Parathyroid adenoma (tissue), 2 donors: ENCODE measurements around the gene PPM1L.

Source experiments
- H2AFZ ChIP-seq: fragments of 300-600 bp; sonication (generic); one replicate; pipeline ENCODE4 v1.7.0; 2017; ENCODE audit warnings: antibody characterized with exemption, mild to moderate bottlenecking
- H3K27ac ChIP-seq: fragments of 300-600 bp; sonication (generic); one replicate; pipeline ENCODE4 v1.7.0; 2017
- H3K27me3 ChIP-seq: fragments of 300-600 bp; sonication (generic); one replicate; pipeline ENCODE4 v1.7.0; 2017; ENCODE audit warnings: low read length; ENCODE audit not compliant: control insufficient read depth, insufficient read depth
- H3K36me3 ChIP-seq: fragments of 300-600 bp; sonication (generic); one replicate; pipeline ENCODE4 v1.7.0; 2017; ENCODE audit warnings: low read length; ENCODE audit not compliant: control insufficient read depth, insufficient read depth
- H3K4me1 ChIP-seq: fragments of 300-600 bp; sonication (generic); one replicate; pipeline ENCODE4 v1.7.0; 2017; ENCODE audit warnings: control low read depth
- H3K4me2 ChIP-seq: fragments of 300-600 bp; sonication (generic); one replicate; pipeline ENCODE4 v1.7.0; 2017; ENCODE audit warnings: low read length
- H3K4me3 ChIP-seq: fragments of 300-600 bp; sonication (generic); one replicate; pipeline ENCODE4 v1.7.0; 2017; ENCODE audit warnings: low read depth, low read length
- H3K79me2 ChIP-seq: fragments of 300-600 bp; sonication (generic); one replicate; pipeline ENCODE4 v1.7.0; 2017; ENCODE audit warnings: control low read depth
- H3K9ac ChIP-seq: fragments of 300-600 bp; sonication (generic); one replicate; pipeline ENCODE4 v1.7.0; 2017; ENCODE audit warnings: mild to moderate bottlenecking
- H3K9me3 ChIP-seq: fragments of 300-600 bp; sonication (generic); one replicate; pipeline ENCODE4 v1.7.0; 2017; ENCODE audit warnings: low read length; ENCODE audit not compliant: control insufficient read depth
- CTCF ChIP-seq: fragments of 300-600 bp; sonication (generic); IDR thresholded peaks from one replicate; pipeline ENCODE4 v1.7.0; 2017; ENCODE audit warnings: antibody characterized with exemption, mild to moderate bottlenecking
- donor health status: primary hyperparathyroidism.

PPM1L gene

GRCh38 chr3:160720123-160720746, 35.8 kb upstream of the PPM1L start:
- Histone ChIP-seq H2AFZ (no peak overlapping the region), H3K4me3 (no peak overlapping the region), H3K9me3 (no peaks in the 10 kb centered on the region), H3K27ac (no peak overlapping the region), H3K79me2 (no peaks in the 10 kb centered on the region), H3K9ac (no peak overlapping the region), H3K36me3 (no peaks in the 10 kb centered on the region), H3K4me2 (no peak overlapping the region), H3K27me3 (no peaks in the 10 kb centered on the region), H3K4me1 (no peaks in the 10 kb centered on the region)
- no peak for TF ChIP-seq CTCF

- TF ChIP-seq CTCF, result no peak
- H3K79me2 ChIP-seq, result no peaks in the 10 kb centered on the region
Measured at GRCh38 chr3:160722331-160722730, 33.7 kb upstream of the PPM1L start.

GRCh38 chr3:160725338-160725737, 30.7 kb upstream of the PPM1L start:
- Histone ChIP-seq H3K9ac (no peak overlapping the region), H3K36me3 (no peaks in the 10 kb centered on the region), H3K79me2 (no peaks in the 10 kb centered on the region), H3K27me3 (no peaks in the 10 kb centered on the region), H3K4me3 (no peak overlapping the region), H3K4me1 (no peaks in the 10 kb centered on the region), H2AFZ (no peak overlapping the region), H3K9me3 (no peaks in the 10 kb centered on the region), H3K27ac (no peak overlapping the region), H3K4me2 (no peak overlapping the region)
- TF ChIP-seq CTCF, result no peak

More at GRCh38 chr3:160722331-160722730, 33.7 kb upstream of the PPM1L start:
- Histone ChIP-seq H3K27ac (no peak overlapping the region), H3K4me3 (no peak overlapping the region), H3K27me3 (no peaks in the 10 kb centered on the region), H3K9me3 (no peaks in the 10 kb centered on the region), H3K36me3 (no peaks in the 10 kb centered on the region), H3K9ac (no peak overlapping the region), H3K4me1 (no peaks in the 10 kb centered on the region), H2AFZ (no peak overlapping the region), H3K4me2 (no peak overlapping the region)

- Histone ChIP-seq H3K9me3 (no peaks in the 10 kb centered on the region), H3K27me3 (no peaks in the 10 kb centered on the region), H3K36me3 (no peaks in the 10 kb centered on the region), H3K27ac (no peak overlapping the region), H3K9ac (no peak overlapping the region), H3K4me2 (no peak overlapping the region), H3K79me2 (no peaks in the 10 kb centered on the region), H3K4me3 (no peak overlapping the region), H2AFZ (no peak overlapping the region), H3K4me1 (peaks cover 8% of the 10 kb centered on the region)
- TF ChIP-seq CTCF, result no peak
Measured at GRCh38 chr3:160735826-160736225, 20.2 kb upstream of the PPM1L start.

GRCh38 chr3:160738048-160738447, 18.0 kb upstream of the PPM1L start:
- no peak overlapping the region for H3K9ac ChIP-seq
- no peak for TF ChIP-seq CTCF
- H3K27ac ChIP-seq, result no peak overlapping the region
- no peak overlapping the region for H2AFZ ChIP-seq
- no peaks in the 10 kb centered on the region for H3K9me3 ChIP-seq
- no peaks in the 10 kb centered on the region for H3K79me2 ChIP-seq
- no peaks in the 10 kb centered on the region for H3K27me3 ChIP-seq
- H3K36me3 ChIP-seq, result no peaks in the 10 kb centered on the region
- H3K4me3 ChIP-seq, result no peak overlapping the region
- H3K4me1 ChIP-seq, result peaks cover 8% of the 10 kb centered on the region
- H3K4me2 ChIP-seq, result no peak overlapping the region
